ENCODE measurements around the gene IER5L.

DNA sequence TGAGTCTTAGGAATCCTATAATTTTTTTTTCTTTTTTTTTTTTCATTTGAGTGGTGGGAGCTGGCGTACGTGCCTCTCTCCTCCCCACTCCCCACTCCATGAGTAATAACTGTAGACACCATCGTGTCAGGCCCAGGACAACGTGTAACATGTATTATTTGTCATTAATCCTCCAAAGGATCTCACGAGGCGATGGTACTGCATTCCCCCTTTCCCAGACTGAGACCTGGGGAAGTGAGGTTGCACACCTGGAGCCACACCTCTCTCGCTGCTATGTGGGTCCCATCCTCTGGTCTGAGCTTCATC lies 6.1 kb upstream of the IER5L start:
- TF ChIP-seq, protein P1, sequence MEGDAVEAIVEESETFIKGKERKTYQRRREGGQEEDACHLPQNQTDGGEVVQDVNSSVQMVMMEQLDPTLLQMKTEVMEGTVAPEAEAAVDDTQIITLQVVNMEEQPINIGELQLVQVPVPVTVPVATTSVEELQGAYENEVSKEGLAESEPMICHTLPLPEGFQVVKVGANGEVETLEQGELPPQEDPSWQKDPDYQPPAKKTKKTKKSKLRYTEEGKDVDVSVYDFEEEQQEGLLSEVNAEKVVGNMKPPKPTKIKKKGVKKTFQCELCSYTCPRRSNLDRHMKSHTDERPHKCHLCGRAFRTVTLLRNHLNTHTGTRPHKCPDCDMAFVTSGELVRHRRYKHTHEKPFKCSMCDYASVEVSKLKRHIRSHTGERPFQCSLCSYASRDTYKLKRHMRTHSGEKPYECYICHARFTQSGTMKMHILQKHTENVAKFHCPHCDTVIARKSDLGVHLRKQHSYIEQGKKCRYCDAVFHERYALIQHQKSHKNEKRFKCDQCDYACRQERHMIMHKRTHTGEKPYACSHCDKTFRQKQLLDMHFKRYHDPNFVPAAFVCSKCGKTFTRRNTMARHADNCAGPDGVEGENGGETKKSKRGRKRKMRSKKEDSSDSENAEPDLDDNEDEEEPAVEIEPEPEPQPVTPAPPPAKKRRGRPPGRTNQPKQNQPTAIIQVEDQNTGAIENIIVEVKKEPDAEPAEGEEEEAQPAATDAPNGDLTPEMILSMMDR (IDR thresholded peaks at IDR 0.05): no peak
- TF ChIP-seq POLR2A (IDR thresholded peaks at IDR 0.05): no peak
